Measurements from ENCODE around the gene DLG2. TPM values are rescaled to one million over a fixed set of nuclear protein-coding genes. Genes with fewer than 3 reads are reported as not detected.

The DLG2 gene
- total RNA-seq, 4 donors from 2014 or later, result 2.9 to 30.2 (median 22.6) TPM

- no peak overlapping the region for H3K27ac ChIP-seq
- no peaks in the 10 kb centered on the region for H3K27me3 ChIP-seq
- no peaks in the 10 kb centered on the region for H3K36me3 ChIP-seq
- no peak for DNase-seq
- no peaks in the 10 kb centered on the region for H3K9me3 ChIP-seq
- intact Hi-C loops (cut with DNase I; ENCODE audit: low total_unique reads), result no loop called here
- no peak overlapping the region for H3K4me3 ChIP-seq
- no peaks in the 10 kb centered on the region for H3K4me1 ChIP-seq
- no peak for TF ChIP-seq POLR2A (IDR thresholded peaks at IDR 0.05)
- TF ChIP-seq, protein P1, sequence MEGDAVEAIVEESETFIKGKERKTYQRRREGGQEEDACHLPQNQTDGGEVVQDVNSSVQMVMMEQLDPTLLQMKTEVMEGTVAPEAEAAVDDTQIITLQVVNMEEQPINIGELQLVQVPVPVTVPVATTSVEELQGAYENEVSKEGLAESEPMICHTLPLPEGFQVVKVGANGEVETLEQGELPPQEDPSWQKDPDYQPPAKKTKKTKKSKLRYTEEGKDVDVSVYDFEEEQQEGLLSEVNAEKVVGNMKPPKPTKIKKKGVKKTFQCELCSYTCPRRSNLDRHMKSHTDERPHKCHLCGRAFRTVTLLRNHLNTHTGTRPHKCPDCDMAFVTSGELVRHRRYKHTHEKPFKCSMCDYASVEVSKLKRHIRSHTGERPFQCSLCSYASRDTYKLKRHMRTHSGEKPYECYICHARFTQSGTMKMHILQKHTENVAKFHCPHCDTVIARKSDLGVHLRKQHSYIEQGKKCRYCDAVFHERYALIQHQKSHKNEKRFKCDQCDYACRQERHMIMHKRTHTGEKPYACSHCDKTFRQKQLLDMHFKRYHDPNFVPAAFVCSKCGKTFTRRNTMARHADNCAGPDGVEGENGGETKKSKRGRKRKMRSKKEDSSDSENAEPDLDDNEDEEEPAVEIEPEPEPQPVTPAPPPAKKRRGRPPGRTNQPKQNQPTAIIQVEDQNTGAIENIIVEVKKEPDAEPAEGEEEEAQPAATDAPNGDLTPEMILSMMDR (IDR thresholded peaks at IDR 0.05), result no peak
These were observed 1841.2 kb downstream of the DLG2 start for GRCh38 chr11:83785942-83786341.

DNA sequence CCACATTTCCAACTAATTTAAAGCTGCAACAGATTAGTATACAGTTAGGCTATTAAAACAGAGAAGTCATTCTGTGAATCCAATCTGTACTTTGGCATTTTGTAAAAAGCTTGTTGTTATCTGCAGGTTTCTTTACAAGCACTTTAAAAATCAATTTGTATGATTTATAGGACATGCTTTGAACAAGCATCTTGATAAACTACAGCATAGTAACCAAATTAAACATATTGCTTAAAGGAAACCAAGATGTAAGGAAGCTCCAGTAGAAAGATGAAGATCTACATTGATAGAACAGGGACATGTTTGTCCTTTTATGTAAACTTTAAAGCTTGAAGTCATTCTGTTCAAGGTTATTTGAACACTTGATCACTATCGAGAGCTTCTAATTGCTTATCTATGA, 1842.7 kb downstream of the DLG2 start:
- DNase-seq, result no peak
- H3K36me3 ChIP-seq, result no peaks in the 10 kb centered on the region
- no peaks in the 10 kb centered on the region for H3K4me1 ChIP-seq
- no peaks in the 10 kb centered on the region for H3K27me3 ChIP-seq
- no peaks in the 10 kb centered on the region for H3K9me3 ChIP-seq
- TF ChIP-seq POLR2A (IDR thresholded peaks at IDR 0.05), result no peak
- TF ChIP-seq, protein P1 (IDR thresholded peaks at IDR 0.05), result no peak
- intact Hi-C loops (cut with DNase I; ENCODE audit: low total_unique reads), result no loop called here
- no peak overlapping the region for H3K4me3 ChIP-seq
- no peak overlapping the region for H3K27ac ChIP-seq

DNA sequence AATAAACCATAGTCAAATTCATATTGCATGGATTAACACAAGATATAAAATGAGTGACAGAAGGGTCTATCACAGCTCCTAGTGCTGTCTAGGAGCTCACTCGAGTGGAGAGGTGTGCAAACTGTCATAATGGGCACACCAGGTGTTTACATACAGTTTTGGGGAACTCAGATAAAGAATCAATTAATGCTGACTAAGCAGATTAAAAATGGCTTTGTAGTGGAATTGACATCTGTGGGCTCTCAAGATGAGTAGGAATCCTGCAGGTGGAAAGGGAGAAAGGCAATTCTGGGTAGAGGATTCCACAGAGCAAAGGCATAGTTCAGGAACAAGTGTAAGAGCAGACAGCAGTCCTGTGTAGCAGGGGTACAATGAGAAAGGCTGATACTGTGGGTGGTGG, 1844.8 kb downstream of the DLG2 start:
- Histone ChIP-seq H3K4me1 (no peaks in the 10 kb centered on the region), H3K27ac (no peak overlapping the region), H3K27me3 (no peaks in the 10 kb centered on the region), H3K36me3 (no peaks in the 10 kb centered on the region), H3K9me3 (no peaks in the 10 kb centered on the region), H3K4me3 (no peak overlapping the region)
- intact Hi-C loops (cut with DNase I; ENCODE audit: low total_unique reads), result no loop called here
- no peak for TF ChIP-seq POLR2A (IDR thresholded peaks at IDR 0.05)
- TF ChIP-seq, protein P1 (IDR thresholded peaks at IDR 0.05), result no peak
- no peak for DNase-seq

GRCh38 chr11:83779876-83780275, 1847.3 kb downstream of the DLG2 start:
- H3K4me3 ChIP-seq, result no peak overlapping the region
- H3K27ac ChIP-seq, result no peak overlapping the region
- intact Hi-C loops (cut with DNase I; ENCODE audit: low total_unique reads), result no loop called here
- no peaks in the 10 kb centered on the region for H3K4me1 ChIP-seq
- no peaks in the 10 kb centered on the region for H3K9me3 ChIP-seq
- TF ChIP-seq, protein P1 (IDR thresholded peaks at IDR 0.05), result no peak
- no peak for TF ChIP-seq POLR2A (IDR thresholded peaks at IDR 0.05)
- DNase-seq, result no peak
- H3K36me3 ChIP-seq, result no peaks in the 10 kb centered on the region
- H3K27me3 ChIP-seq, result no peaks in the 10 kb centered on the region

DNA sequence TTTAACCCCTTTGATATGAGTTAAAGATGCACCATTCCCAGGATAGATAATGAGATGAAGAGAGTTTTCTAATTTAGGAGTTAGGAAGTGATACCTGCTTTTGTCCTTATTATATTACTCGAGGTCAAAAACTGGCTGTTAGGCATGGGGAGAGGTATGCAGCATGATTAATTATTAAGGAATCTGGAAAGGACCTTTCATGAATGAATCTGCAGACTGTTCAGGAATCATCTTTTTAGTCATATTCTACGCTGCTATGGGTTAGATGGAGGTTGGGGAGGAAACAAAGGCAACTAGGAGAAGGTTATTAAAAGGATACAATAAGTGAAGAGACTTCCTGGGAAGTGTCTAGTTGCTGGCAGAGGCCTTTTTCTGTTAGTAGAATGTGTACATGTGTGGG, 1848.5 kb downstream of the DLG2 start:
- Histone ChIP-seq H3K9me3 (no peaks in the 10 kb centered on the region), H3K27ac (no peak overlapping the region), H3K36me3 (no peaks in the 10 kb centered on the region), H3K4me3 (no peak overlapping the region), H3K27me3 (no peaks in the 10 kb centered on the region), H3K4me1 (no peaks in the 10 kb centered on the region)
- TF ChIP-seq POLR2A (IDR thresholded peaks at IDR 0.05), result no peak
- TF ChIP-seq, protein P1 (IDR thresholded peaks at IDR 0.05), result no peak
- intact Hi-C loops (cut with DNase I; ENCODE audit: low total_unique reads), result no loop called here
- no peak for DNase-seq

Data from uterus (tissue), 4 donors.